Ureter (tissue), 1 donor: Measurements from ENCODE around the gene DAP. TPM values are rescaled to one million over a fixed set of nuclear protein-coding genes. Genes with fewer than 3 reads are reported as not detected.

Experiments
- DNase-seq: peaks from one replicate; pipeline ENCODE4 v3.0.0-alpha.2; 2020; ENCODE audit warnings: low spot score
- total RNA-seq: library from RNA; stranded (reverse); gene quantifications from one replicate; pipeline ENCODE4 v1.2.4, GENCODE V29; 2023
- donor health status: DM: yes; HTN: yes; CAD: no.

Gene DAP
- total RNA-seq, 1 donor from 2014 or later, result 209 TPM

GRCh38 chr5:10690460-10691440 lies 70.3 kb downstream of the DAP start:
- no peak for DNase-seq

GRCh38 chr5:10689391-10690081 lies 71.5 kb downstream of the DAP start:
- DNase-seq, result no peak

- no peak for DNase-seq
Measured at GRCh38 chr5:10688651-10689171, 72.3 kb downstream of the DAP start.

GRCh38 chr5:10686890-10687289 lies 74.1 kb downstream of the DAP start:
- DNase-seq, result no peak

GRCh38 chr5:10685115-10685521 lies 75.9 kb downstream of the DAP start:
- no peak for DNase-seq

- no peak for DNase-seq
Measured at GRCh38 chr5:10684303-10685086, 76.5 kb downstream of the DAP start.

- DNase-seq, result no peak
Measured at GRCh38 chr5:10682801-10683525, 78.1 kb downstream of the DAP start.

- DNase-seq, result no peak
Measured at GRCh38 chr5:10681731-10682679, 79.0 kb downstream of the DAP start.

GRCh38 chr5:10680876-10681481 lies 80.1 kb downstream of the DAP start:
- no peak for DNase-seq

GRCh38 chr5:10679336-10679988 lies 81.6 kb downstream of the DAP start:
- DNase-seq, result no peak

- DNase-seq, result no peak
Measured at GRCh38 chr5:10678244-10678643, 82.8 kb downstream of the DAP start.

- no peak for DNase-seq
Measured at GRCh38 chr5:10677533-10677932, 83.5 kb downstream of the DAP start.

- no peak for DNase-seq
Measured at GRCh38 chr5:10676946-10677345, 84.1 kb downstream of the DAP start.

- no peak for DNase-seq
Measured at GRCh38 chr5:10676224-10676623, 84.8 kb downstream of the DAP start.

GRCh38 chr5:10675177-10675700 lies 85.8 kb downstream of the DAP start:
- DNase-seq, result no peak

- DNase-seq, result no peak
Measured at GRCh38 chr5:10674582-10674981, 86.5 kb downstream of the DAP start.

- DNase-seq, result no peak
Measured at GRCh38 chr5:10674096-10674495, 86.9 kb downstream of the DAP start.

GRCh38 chr5:10673407-10673806 lies 87.6 kb downstream of the DAP start:
- DNase-seq, result no peak

GRCh38 chr5:10673017-10673389 lies 88.0 kb downstream of the DAP start:
- no peak for DNase-seq
